Measurements from ENCODE around the gene PLAAT2. TPM values are rescaled to one million over a fixed set of nuclear protein-coding genes. Genes with fewer than 3 reads are reported as not detected.
A peak's percentile ranks its signal among the peaks of the same experiment; 100 is the strongest.

The PLAAT2 gene
- total and polyA plus RNA-seq, 9 of the 15 experiments (the other 6 are each of a cell fraction or from before 2014, with no cell fraction given) = not detected

DNA sequence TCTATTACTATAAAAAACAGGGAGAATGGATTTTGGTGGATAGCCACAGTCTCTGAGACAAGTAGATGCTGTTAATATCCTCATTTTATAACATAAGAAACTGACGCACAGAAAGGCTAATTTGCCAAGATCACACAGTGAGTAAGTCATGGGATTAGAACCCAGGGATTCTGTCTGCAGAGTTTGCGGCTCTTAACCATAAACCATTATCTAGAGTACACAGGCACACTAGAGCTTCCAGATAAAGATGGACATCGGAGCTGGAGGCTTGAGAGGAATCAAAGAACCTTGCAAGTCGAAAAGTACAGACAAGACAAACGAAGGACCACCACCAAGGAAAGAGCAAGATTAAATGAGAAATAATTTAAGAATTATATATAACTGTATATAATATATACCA lies 46.0 kb downstream of the PLAAT2 start (continued):
- TF ChIP-seq MAFF (IDR thresholded peaks at IDR 0.05; ENCODE audit: low read length) = no peak
- TF ChIP-seq TSC22D4 (tag; IDR thresholded peaks at IDR 0.05) = no peak
- TF ChIP-seq, protein P1, sequence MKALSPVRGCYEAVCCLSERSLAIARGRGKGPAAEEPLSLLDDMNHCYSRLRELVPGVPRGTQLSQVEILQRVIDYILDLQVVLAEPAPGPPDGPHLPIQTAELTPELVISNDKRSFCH (CRISPR knock-in tag; IDR thresholded peaks at IDR 0.05) = no peak
- TF ChIP-seq, protein P1 (tag; IDR thresholded peaks at IDR 0.05) = no peak
- TF ChIP-seq BCLAF1 (IDR thresholded peaks at IDR 0.05; ENCODE audit: borderline replicate concordance in 1 of 2, control insufficient read depth in 1 of 2, low read depth in 2 of 2, low read length in 1 of 2) = no peak
- no peak for TF ChIP-seq SRF (CRISPR knock-in tag; IDR thresholded peaks at IDR 0.05)
- no peak for TF ChIP-seq ZNF830 (CRISPR knock-in tag; IDR thresholded peaks at IDR 0.05)
- TF ChIP-seq ZNF707 (CRISPR knock-in tag; conservative IDR thresholded peaks at IDR 0.05) = no peak
- TF ChIP-seq RAD21 (CRISPR knock-in tag; conservative IDR thresholded peaks at IDR 0.05 in 1 of 2, IDR thresholded peaks at IDR 0.05 in 1 of 2) = no peak; a peak in 1 of 4 replicates
- TF ChIP-seq NR2C1 (IDR thresholded peaks at IDR 0.05) = 0 out of 2 replicates have a peak, but pooled peaks have one; percentile 3
- no peak for TF ChIP-seq NR2C1 (tag; IDR thresholded peaks at IDR 0.05)
- no peak for TF ChIP-seq DLX4 (CRISPR knock-in tag; IDR thresholded peaks at IDR 0.05)
- TF ChIP-seq SP1 (CRISPR knock-in tag; IDR thresholded peaks at IDR 0.05) = no peak
- TF ChIP-seq RUNX1 (IDR thresholded peaks at IDR 0.05; ENCODE audit: low read depth) = no peak
- TF ChIP-seq ZNF174 (CRISPR knock-in tag; IDR thresholded peaks at IDR 0.05) = no peak
- TF ChIP-seq, protein P2, sequence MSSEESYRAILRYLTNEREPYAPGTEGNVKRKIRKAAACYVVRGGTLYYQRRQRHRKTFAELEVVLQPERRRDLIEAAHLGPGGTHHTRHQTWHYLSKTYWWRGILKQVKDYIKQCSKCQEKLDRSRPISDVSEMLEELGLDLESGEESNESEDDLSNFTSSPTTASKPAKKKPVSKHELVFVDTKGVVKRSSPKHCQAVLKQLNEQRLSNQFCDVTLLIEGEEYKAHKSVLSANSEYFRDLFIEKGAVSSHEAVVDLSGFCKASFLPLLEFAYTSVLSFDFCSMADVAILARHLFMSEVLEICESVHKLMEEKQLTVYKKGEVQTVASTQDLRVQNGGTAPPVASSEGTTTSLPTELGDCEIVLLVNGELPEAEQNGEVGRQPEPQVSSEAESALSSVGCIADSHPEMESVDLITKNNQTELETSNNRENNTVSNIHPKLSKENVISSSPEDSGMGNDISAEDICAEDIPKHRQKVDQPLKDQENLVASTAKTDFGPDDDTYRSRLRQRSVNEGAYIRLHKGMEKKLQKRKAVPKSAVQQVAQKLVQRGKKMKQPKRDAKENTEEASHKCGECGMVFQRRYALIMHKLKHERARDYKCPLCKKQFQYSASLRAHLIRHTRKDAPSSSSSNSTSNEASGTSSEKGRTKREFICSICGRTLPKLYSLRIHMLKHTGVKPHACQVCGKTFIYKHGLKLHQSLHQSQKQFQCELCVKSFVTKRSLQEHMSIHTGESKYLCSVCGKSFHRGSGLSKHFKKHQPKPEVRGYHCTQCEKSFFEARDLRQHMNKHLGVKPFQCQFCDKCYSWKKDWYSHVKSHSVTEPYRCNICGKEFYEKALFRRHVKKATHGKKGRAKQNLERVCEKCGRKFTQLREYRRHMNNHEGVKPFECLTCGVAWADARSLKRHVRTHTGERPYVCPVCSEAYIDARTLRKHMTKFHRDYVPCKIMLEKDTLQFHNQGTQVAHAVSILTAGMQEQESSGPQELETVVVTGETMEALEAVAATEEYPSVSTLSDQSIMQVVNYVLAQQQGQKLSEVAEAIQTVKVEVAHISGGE (CRISPR knock-in tag; IDR thresholded peaks at IDR 0.05) = no peak; a peak in 1 of 6 replicates
- no peak for TF ChIP-seq ZNF134 (CRISPR knock-in tag; conservative IDR thresholded peaks at IDR 0.05)
- no peak for TF ChIP-seq POLR2H (tag; IDR thresholded peaks at IDR 0.05; ENCODE audit: low read depth)
- TF ChIP-seq GTF2F1 (IDR thresholded peaks at IDR 0.05; ENCODE audit: low read depth, low read length) = no peak
- TF ChIP-seq NCOR1 (IDR thresholded peaks at IDR 0.05) = peak; percentile 89
- TF ChIP-seq NCOA2 (IDR thresholded peaks at IDR 0.05; ENCODE audit: partially characterized antibody in 2 of 2) = no peak
- TF ChIP-seq ZNF408 (CRISPR knock-in tag; IDR thresholded peaks at IDR 0.05; ENCODE audit: low read depth) = no peak
- no peak for TF ChIP-seq FOXJ2 (tag; IDR thresholded peaks at IDR 0.05)

Data from K562 (cell line).